ENCODE data around the gene NARS2. TPM values are rescaled to one million over a fixed set of nuclear protein-coding genes. Genes with fewer than 3 reads are reported as not detected.

The NARS2 gene
- total RNA-seq, result 15.6 TPM
- long read RNA-seq, transcript NARS2-201 (14 exons, 2,519 nt), result major isoform, 33 of 47 reads
- long read RNA-seq, partial matches to known transcripts, result 5 of 47 reads
- long read RNA-seq, other reads (novel, unspliced or antisense), result 9 of 47 reads

DNA sequence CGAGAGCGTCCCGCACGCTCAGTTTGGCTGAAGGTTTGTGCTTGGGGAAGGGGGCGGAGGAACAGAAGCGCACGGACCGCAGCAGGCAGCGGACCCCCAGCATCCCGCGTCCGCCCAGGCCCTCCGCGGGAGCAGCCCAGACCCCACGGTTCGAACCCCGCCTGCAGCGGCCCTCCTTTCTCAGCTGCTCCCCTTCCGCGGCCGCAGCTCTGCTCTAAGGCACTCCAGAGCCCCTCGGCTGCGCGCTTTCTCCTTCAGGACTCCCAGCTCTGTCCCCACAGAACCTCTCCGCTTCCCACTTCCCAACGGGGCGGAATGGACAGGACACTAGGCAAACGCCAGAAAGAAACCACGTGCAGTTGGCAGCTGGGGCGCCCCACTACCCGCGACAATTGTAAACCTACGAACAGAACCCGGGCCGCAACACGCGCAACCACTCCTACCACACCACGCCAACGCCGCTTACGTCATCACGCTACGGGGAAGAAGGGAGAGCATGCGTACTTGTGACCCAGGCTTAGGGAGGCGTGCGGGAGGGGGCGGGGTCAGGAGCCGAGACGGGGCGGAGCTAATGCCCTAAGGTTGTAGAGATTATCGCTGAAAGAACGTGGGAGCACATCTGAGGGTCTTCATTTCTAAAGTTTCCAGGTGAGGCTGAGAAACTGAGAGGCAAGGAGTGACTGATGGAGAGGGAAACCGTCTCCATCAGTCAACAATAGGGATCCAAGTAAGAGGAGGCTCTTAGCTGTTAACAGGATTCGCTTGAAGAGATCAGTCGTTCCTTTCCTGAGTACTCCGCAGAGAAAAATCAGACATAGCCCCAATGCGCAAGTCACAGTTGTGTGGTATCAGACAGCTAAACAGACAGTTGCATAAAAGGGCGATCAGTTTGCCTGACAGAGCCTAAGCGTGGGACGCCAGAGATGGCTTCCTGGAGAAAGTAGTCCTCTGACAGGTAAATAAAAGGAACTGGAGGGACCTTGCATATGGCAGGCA, at the start of gene NARS2:
TSS of gene NARS2 (minus strand) at position 479 of the 996 bp plus-strand sequence. CDS start at position 103, 376 bp downstream.
- Histone ChIP-seq H3K9me3 (no peaks in the 10 kb centered on the region), H3K36me3 (peaks cover 15% of the 10 kb centered on the region), H3K27me3 (ENCODE audit: low read depth) (no peaks in the 10 kb centered on the region), H3K4me1 (peaks cover 12% of the 10 kb centered on the region), H3K4me3 (peak within 1 kb of the TSS; percentile 80), H3K27ac (peak within 1 kb of the TSS; percentile 85)
- DNase-seq, result peak; percentile 98
- ATAC-seq, result peak; percentile 100
- TF ChIP-seq, protein P1, sequence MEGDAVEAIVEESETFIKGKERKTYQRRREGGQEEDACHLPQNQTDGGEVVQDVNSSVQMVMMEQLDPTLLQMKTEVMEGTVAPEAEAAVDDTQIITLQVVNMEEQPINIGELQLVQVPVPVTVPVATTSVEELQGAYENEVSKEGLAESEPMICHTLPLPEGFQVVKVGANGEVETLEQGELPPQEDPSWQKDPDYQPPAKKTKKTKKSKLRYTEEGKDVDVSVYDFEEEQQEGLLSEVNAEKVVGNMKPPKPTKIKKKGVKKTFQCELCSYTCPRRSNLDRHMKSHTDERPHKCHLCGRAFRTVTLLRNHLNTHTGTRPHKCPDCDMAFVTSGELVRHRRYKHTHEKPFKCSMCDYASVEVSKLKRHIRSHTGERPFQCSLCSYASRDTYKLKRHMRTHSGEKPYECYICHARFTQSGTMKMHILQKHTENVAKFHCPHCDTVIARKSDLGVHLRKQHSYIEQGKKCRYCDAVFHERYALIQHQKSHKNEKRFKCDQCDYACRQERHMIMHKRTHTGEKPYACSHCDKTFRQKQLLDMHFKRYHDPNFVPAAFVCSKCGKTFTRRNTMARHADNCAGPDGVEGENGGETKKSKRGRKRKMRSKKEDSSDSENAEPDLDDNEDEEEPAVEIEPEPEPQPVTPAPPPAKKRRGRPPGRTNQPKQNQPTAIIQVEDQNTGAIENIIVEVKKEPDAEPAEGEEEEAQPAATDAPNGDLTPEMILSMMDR (IDR thresholded peaks at IDR 0.05), result no peak
- intact Hi-C loops (cut with DNase I), result no loop called here

DNA sequence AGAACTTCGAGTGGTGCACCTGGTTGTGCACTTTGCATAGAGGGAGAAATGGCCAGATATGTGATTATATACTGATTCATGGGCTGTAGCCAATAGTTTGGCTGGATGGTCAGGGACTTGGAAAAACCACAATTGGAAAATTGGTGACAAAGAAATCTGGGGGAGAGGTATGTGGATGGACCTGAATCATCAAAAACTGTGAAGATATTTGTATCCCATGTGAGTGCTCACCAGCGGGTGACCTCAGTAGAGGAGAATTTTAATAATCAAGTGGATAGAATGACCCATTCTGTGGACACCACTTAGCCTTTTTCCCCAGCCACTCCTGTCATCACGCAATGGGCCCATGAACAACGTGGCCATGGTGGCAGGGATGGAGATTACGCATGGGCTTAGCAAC, 48.0 kb upstream of the NARS2 start:
- intact Hi-C loops (cut with DNase I), result no loop called here
- H3K9me3 ChIP-seq, result peaks cover 16% of the 10 kb centered on the region
- H3K4me3 ChIP-seq, result no peak overlapping the region
- H3K36me3 ChIP-seq, result no peaks in the 10 kb centered on the region
- H3K27ac ChIP-seq, result no peak overlapping the region
- ATAC-seq (no peak), DNase-seq (no peak)
- no peaks in the 10 kb centered on the region for H3K27me3 ChIP-seq (ENCODE audit: low read depth)
- H3K4me1 ChIP-seq, result no peaks in the 10 kb centered on the region
- TF ChIP-seq, protein P1 (IDR thresholded peaks at IDR 0.05), result no peak

DNA sequence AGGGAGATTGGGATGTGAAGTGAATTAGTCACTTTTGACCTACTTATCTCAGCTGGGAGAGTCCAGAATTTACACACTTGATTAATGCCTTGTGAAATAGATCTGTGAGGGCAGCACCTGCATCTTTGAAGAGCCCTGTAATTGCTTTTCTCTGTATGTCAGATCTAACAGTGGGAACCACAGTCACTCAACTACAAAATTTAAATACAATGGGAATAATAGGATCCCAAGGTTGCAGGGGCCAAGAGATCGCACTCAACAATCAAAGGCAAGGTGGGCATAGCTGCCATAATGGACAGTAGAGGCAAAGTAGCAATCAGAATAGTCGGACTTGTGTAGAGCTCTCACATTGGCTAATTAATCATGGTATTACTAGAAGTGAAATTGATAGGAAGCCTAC, 45.5 kb upstream of the NARS2 start:
- no peak for ATAC-seq
- no peaks in the 10 kb centered on the region for H3K27me3 ChIP-seq (ENCODE audit: low read depth)
- H3K9me3 ChIP-seq, result peaks cover 16% of the 10 kb centered on the region
- TF ChIP-seq, protein P1 (IDR thresholded peaks at IDR 0.05), result no peak
- intact Hi-C loops (cut with DNase I), result no loop called here
- DNase-seq, result no peak
- no peak overlapping the region for H3K4me3 ChIP-seq
- H3K4me1 ChIP-seq, result no peaks in the 10 kb centered on the region
- H3K27ac ChIP-seq, result no peak overlapping the region
- no peaks in the 10 kb centered on the region for H3K36me3 ChIP-seq

DNA sequence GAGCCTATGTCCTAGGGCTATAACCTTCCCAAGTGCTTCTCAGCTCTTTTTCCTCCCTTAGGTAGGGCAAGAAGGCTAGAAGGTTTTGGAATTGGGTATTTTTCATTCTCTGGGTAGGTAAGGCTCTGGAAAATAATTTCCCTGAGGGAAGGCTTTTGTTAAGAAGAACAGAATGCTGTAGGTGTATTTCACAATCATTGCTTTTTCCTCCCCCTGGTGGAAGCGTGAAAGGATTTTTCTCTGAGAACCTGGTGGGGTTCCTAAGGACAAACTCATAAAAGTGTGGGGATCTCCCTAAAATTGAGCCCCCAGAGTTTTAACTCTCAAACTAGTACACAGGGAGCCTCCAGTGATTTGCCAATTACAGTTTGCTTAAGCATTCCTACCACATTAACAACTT, 41.1 kb upstream of the NARS2 start:
- Histone ChIP-seq H3K4me3 (no peak overlapping the region), H3K9me3 (peaks cover 11% of the 10 kb centered on the region), H3K4me1 (no peaks in the 10 kb centered on the region), H3K27ac (no peak overlapping the region), H3K27me3 (ENCODE audit: low read depth) (no peaks in the 10 kb centered on the region), H3K36me3 (no peaks in the 10 kb centered on the region)
- intact Hi-C loops (cut with DNase I), result no loop called here
- TF ChIP-seq, protein P1 (IDR thresholded peaks at IDR 0.05), result no peak
- DNase-seq, result no peak
- no peak for ATAC-seq

DNA sequence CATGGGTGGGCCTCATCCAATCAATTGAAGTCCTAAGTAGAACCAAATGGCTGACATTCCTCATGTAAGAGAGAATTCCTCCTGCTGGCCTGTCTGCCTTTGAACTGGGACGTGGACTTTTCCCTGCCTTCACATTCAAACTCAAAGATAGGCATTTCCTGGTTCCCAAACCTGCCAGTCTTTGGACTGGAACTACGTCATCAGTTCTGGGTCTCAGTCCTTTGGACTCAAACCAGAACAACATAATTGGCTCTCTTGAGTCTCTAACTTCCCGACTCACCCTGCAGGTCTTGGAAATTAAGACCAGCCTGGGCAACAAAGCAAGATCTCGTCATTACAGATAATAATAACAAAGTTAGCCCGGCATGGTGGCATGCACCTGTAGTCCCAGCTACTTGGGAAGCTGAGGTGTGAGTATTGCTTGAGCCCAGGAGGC, 38.7 kb upstream of the NARS2 start:
- no peaks in the 10 kb centered on the region for H3K36me3 ChIP-seq
- no peak overlapping the region for H3K27ac ChIP-seq
- no peak overlapping the region for H3K4me3 ChIP-seq
- intact Hi-C loops (cut with DNase I), result no loop called here
- H3K27me3 ChIP-seq (ENCODE audit: low read depth), result no peaks in the 10 kb centered on the region
- DNase-seq, result no peak
- no peaks in the 10 kb centered on the region for H3K9me3 ChIP-seq
- no peaks in the 10 kb centered on the region for H3K4me1 ChIP-seq
- ATAC-seq, result no peak
- TF ChIP-seq, protein P1 (IDR thresholded peaks at IDR 0.05), result no peak
